GM10847 (cell line): ENCODE data around the gene CCDC71.

Experiments
- POLR2A ChIP-seq: IDR thresholded peaks from 2 replicates; pipeline ENCODE4 v1.6.1; 2011; ENCODE audit not compliant: insufficient read length; ENCODE audit errors: extremely low read depth

The CCDC71 gene

DNA sequence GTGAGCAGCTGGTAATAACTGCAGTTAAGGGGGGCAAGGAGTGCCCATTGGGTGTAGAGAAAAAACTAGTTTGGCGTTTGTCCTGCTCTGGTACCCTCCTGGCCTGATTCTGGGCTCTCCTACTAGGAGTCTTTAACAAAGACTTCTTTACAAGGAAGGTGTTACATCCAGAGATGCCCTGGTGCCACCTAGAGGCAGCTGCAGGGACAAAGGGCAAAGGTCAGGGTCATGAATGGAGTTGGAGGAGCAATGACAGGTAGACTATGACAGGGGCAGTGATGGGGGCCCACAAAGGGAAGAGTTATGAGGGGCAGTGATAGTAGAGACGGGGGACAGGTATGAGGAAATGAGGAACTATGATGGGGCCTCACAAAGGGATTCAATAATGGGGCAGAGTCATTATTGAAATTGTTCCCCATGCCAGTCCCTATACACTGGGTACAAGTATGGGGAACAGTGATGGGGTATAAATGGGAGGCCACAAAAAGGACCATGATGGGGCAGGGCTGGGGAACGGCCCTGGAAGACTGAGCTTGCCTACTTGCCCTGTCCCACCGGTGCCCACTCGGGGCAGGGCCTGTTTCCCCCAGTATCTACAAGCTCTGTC, 7.9 kb downstream of the CCDC71 start:
- no peak for TF ChIP-seq POLR2A

DNA sequence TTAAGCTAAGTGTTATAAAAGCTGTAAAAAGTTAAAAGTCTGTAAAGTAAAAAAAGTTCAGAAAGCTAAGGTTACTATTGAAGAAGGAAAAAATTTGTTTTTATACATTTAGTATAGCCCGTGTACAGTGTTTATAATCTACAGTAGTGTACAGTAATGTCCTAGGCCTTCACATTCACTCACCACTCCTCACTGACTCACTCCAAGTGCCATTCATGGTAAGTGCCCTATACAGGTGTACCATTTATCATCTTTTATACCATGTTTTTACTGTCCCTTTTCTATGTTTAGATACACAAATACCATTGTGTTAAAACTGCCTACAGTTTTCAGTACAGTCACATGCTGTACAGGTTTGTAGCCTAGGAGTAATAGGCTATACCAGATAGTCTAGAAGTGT, 8.8 kb downstream of the CCDC71 start:
- TF ChIP-seq POLR2A, result no peak

DNA sequence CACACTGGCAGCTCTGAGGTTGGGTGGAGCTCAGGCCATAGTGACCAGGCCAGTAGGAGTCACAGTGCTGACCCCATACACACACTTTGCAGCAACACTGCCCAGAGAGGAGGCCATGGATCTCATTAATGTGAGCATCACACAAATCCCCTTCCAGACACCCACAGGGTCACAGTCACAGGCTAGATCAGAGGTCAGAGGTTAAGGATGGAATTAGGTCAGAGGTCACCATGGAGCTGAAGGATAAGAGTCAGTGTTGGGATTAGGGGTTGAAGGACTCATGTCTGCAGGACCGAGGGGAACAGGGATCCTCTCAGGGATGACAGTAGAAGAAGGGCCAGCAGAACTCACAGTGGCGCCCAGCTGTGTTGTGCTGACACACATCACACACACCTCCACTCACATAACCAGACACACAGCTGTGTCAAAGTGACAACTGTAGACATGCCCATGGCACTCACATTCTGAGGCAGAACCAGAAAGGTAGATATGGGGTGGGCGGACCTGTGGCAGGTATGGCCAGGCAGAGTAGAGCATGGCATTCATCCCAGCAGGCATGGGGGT, 12.7 kb downstream of the CCDC71 start:
- no peak for TF ChIP-seq POLR2A

DNA sequence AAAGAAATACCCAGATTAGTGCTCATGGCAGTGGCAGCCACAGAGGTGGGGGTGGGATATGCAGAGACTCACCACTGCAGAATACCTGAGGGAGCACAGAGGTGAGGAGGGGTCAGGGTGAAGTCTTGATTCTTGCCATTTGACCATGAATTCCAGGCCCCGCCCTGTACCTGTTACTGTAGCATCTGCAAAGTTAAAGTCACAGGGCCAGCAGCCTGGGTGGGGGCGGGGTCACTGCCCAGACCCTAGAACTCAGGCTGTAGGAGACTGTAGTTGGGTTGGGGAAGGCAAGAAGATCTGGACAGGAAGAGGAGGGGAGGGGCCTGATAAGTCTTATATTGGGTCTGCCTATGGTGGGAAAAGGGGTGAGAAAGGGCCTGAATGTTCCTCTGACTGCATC, 14.5 kb downstream of the CCDC71 start:
- no peak for TF ChIP-seq POLR2A

DNA sequence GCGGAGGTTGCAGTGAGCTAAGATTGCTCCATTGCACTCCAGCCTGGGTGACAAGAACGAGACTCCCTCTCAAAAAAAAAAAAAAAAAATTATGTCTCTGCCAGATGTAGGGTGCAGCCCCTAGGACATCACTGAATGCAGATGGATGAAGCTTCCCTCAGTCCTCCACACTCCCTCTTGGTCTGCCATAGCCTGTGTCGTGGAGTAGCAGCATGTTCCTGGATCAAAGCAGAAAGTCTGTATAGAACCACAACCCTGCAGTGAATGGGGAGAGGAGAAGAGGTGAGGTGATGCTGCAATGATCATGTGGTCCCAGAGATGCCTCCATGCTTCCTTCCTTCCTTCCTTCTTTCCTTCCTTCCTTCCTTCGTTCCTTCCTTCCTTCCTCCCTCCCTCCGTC, 18.0 kb downstream of the CCDC71 start:
- TF ChIP-seq POLR2A, result no peak

DNA sequence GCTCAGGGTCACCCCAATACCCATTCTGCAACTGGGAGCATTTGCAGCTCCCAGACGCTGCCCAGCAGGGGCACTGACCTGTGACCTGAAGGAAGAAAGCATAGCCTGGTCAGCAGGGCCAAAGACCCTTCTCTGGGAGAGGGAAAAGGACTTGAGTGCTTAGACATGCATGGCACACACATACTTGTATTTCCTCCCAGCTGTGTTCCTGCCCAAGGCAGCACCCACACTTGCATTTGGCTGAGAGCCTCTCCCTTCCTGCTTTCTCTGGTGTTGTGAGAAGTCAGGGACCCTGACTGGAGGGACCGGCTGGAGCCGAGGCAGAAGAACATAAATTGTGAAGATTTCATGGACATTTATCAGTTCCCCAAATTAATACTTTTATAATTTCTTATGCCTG, 26.1 kb downstream of the CCDC71 start:
- no peak for TF ChIP-seq POLR2A

DNA sequence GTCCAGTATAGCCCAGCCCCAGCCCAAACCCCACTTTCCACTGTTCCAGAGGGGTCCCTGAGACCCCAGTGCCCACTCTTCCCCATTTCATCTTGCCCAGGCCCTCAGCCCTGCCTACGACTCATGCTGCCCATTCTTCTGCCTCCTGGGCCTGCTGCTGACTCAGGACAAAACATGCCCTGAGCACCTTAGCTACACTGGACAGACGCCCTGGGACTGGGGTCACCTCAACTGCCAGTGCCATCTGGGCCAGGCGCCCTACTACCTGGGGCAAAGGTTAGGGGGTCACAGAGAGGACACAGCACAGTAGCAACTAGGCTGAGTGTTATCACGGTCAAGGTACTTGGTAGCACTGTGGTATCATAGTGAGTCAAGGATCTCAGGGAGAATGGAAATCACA, 30.6 kb downstream of the CCDC71 start:
- TF ChIP-seq POLR2A, result no peak

DNA sequence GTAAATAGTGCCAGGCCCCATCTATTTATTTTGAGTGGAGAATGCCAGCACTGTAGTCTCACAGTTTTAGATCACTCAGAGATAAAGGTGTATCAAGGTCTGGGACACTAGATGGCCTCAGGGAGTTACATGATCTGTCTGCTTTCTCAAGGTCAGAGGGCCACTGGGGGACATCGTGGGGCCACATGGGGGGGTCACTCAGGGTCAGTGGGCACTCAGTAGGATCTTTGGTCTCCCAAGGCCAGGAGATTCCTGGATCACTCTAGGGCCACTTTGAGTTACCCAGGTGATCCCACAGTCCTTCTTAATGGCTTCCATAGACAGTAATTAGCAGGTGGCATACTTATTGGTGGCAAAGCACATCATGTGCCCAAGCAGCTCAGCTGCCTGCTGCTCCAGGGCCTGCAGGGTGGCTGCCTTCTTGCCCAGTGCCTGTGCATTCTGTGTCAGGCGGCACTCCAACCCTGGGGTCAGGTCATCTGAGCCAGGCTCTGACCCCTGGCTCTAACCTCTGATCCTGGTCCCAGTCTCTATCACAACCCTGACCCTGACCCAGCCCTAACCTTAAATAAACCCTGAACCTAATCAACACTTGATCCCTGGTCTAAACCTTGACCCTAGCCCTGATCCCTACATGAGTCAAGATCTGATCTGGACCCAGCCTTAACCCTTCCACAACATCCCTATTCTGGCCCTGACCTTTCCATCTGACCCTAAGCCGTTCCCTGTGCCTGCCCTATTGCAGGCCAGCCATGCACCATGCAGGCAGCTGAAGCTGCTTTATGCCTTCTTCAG, 31.5 kb downstream of the CCDC71 start:
- no peak for TF ChIP-seq POLR2A

DNA sequence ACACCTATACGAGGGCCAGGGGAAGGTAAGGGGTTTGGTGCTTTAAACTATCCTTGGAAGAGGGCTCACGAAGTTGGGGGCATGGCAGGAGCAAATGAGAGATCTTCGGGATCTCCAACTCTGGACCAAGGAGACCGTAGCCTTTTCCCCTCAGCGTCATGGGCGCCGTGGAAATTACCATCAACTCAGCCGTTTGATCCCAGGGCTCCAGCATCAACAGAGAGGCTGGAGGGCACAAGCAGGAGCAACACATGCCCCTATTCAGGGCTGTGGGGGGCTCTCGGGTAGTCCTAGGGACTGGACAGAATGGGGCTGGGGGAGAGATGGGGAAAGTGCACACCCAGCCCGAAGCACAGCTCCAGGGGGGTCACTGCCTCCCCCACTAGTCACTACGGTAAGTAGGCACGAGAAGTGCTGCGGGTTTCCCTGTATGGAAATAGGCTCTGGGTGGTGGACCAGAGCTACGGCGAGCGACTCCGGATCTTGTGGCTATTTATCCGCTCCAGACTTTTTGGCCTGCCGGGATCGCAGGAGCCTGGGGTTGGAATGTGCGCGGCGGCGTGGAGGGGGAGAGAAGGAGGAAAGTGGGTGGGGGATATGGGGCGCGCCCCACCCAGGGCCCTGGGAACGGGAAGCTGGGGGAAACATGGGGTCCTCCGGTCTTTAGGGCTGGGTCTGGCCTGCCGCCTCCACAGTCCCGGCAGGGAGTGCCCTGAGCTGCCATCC, 32.7 kb downstream of the CCDC71 start:
- no peak for TF ChIP-seq POLR2A

DNA sequence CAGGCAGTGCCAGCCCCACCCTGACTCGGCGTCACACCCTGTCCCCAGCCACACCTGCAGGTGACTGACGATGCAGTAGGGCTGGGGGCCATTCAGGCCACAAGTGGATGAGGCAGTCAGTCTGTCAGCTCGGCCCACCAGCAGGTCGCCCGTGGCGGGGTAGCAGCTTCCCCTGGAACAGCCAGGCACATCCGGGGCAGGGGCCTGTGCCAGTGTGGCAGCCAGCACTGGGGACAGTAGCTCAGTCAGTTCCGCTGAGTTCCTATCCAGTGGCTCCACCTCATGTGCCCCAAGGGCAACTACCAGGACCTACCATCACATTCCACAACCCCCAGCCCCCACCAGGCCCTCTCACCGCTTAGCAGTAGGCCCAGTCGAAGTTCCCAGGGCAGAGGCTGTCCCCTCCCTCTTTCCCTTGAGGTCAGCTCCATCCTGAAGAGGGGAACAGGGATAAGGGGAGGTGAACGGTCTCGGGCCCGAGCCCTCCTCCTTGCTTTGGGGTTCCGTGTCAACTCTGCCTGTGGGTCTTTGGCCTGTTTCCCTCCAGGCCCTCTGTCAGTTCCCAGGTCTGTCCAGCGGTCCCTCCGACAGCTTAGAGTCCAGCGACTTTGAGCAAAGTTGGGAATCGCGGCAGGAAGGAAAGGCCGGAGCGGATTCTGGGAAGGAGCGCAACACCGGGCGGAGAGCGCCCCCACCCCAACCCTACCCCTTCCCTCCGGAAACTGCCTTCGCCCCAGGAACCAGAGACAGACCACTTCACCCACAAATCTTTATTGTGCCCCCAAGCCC, 33.5 kb downstream of the CCDC71 start, which contains the start of gene LAMB2:
Gene LAMB2, minus strand, starts transcription at position 614 of the 789 bp plus-strand sequence. Its CDS starts 183 bp downstream, at position 431.
- no peak for TF ChIP-seq POLR2A

DNA sequence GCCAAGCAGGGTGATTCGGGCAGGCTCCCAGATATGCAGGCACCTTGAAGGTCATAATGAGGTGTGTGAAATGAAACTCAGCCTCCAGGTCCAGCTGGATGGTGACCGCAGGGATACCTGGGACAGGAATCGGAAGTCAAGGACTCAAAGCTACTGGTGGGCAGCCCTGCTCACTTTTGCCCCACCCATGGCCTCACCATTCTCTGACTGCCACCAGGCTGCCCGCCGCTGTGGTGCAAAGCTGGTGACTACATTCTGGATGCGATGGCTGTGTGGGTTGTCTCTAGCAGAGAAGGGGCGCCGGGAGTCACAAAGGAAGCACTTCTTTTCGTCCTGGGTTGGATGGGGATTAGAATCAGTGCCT, 34.1 kb downstream of the CCDC71 start:
- TF ChIP-seq POLR2A, result no peak

DNA sequence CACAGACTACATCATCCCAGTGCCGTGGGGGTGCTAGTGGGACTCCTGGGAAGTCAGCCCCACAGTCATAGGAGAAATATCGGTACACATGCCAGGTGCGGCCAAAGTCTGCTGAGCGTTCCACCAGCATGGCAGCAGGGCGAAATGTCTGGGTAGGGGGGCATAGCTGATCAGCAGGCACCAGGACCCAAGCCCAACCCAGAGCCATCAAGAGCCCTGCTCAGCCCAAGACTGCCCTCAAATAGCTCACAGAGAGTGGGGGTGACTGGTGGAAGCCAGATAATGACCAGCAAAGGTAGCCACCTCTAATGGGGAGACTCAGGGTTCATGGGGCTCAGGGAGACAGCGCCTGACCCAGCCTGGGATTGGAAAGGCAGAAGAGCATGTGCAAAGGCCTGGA, 34.6 kb downstream of the CCDC71 start:
- no peak for TF ChIP-seq POLR2A

DNA sequence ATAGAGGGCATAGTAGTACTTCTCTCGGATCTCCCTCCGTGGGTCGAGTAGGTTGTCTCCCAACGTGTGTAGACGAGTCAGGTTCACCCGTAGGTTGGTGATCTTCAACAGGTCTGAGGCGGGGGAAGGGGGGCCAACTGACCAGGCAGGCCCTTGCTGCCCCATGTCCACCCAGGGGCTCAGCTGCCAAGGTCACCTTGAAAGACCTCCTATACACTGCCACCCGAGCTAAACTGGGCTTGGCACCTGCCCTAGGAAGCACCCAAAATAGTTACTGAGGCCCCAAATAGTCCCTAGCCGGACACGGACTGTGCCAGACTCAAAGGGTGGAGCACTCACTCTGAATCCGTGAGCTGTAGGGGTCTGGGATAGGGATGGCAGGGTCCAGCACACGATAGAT, 35.1 kb downstream of the CCDC71 start:
- TF ChIP-seq POLR2A, result no peak

DNA sequence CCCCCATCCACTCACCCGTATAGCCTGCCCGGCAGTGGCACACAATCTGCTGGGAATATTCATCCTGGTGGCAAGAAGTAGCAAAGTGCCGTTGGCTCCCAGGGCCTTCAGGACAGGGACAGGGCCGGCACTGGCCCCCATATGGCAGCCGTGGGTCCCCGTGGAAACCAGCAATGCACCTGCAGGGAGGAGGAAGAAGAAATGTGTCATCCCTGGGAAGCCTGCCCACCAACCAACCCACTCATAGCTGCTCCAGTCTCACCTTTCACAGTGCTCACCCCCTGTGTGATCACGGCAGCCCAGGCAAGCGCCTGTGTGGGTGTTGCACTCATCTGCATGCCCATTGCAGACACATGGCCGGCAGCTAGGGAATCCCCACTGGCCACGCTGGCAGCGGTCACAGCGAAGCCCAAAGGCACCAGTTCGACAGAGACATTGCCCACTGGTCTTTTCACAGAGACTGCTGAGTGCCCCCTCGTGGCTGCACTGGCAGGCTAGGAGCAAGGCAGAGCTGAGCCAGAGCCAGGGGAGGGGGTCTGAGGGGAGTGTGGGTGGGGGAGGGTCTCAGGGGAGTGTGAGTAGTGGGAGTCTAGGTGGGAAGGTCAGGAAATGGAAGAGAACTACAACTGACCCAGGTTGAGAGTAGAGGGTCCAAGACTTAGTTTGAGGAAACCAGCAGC, 41.0 kb downstream of the CCDC71 start:
- TF ChIP-seq POLR2A, result no peak

DNA sequence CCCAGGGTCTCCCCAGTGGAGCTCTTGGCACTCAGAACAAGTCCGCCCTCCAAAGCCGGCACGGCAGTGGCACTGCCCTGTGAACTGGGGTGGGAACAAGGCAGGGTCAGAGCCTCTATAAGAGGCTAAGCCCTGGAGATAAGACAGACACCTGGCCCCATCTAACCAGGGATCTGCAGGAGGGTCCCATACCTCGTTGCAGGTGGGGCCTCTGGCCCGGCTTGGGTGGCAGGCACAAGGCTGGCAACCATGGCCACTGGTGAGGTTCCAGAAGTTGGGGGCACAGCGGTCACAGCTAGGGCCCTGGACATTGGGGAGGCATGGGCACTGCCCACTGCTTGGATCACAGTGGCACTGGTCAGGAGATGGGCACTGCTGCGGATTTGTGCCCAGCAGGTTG, 41.9 kb downstream of the CCDC71 start:
- no peak for TF ChIP-seq POLR2A

DNA sequence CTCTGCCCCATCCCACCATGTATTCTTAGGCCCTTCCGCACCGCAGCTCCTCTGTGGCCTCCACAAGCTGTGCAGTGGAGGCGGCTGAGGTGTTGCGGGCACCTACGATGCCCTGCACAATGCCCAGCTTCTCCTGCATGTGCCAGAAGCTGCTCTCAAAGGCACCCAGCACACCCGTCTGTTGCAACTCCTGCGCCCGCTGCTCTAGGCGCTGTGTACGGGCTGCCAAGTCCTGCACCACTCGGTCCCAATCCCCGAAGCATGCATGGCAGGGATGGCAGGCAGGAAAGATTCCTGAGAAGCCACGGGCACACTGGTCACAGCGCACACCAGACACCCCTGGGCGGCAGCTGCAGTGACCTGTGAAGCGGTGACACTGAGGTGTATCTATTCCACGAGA, 42.4 kb downstream of the CCDC71 start:
- no peak for TF ChIP-seq POLR2A
